Heart left ventricle (tissue), 13 donors: ENCODE data around the gene FIG4.

ENCODE experiments used
- POLR2A ChIP-seq, 2 donors: fragments of 450-650 bp; IDR thresholded peaks; one replicate each; pipeline ENCODE4 v1.6.1; 2017; ENCODE audit warnings: antibody characterized with exemption in 2 of 2, mild to moderate bottlenecking in 2 of 2, moderate library complexity in 2 of 2
- TF ChIP-seq, protein P1 (sequence below), 12 donors: fragments of 200-600 bp; sonication (generic) in 4 of 12; IDR thresholded peaks; one replicate each; pipeline versions ENCODE4 v1.5.0 to v1.8.0; 2018 to 2022; ENCODE audit warnings: antibody characterized with exemption in 12 of 12, mild to moderate bottlenecking in 5 of 12
- donor health status: ischemic (EF 13 %, LVEDD 7.1; RV severe dilation, severe dysfunction).
- donor health status: DM: no; HTN: yes; CAD: no.
- donor health status: DM: no; HTN: no; CAD: no.
- donor health status: ischemic (EF 25% LVEDD 6.9; RV normal size, moderate dysfunction).
- donor health status: ischemic (EF 25% LVEDD 5.7; RV mildly dilated, moderate dysfunction).
- donor health status: ischemic (EF 35%, LVEDD 5.7; RV mildly dilated, moderate dysfunction).
- donor health status: nonischemic (EF 11% LVEDD 7.7; RV severe dilation, severe dysfunction).
- donor health status: DM: yes; HTN: yes; CAD: no.
- donor health status: PGD.
- donor health status: ischemic (EF 29% LVEDD 5.4; RV normal size, mild dysfunction).
- donor health status: nonischemic (EF 23%, LVEDD 6.1; RV moderate dilation, normal function).

DNA sequence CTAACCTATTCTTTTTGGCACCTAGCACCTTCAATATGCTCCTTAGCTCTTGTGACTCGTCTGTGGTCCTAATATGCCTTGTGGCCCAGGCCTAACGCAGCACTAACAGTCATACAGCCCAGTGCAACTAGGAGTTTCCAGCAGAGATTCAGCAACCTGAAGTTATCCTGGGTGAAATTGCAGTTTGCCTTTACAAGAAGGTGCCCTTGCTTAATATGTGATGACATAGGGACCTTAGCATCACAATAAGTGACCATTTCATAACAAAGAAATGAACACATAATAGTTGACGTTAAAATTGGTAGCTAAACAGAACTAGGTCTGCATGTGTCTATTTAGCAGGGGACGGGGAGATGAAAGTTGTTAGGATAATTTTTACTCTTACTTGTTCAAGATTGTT lies 10.1 kb downstream of the FIG4 start:
- no peak for TF ChIP-seq POLR2A (IDR thresholded peaks at IDR 0.05)
- TF ChIP-seq, protein P1, sequence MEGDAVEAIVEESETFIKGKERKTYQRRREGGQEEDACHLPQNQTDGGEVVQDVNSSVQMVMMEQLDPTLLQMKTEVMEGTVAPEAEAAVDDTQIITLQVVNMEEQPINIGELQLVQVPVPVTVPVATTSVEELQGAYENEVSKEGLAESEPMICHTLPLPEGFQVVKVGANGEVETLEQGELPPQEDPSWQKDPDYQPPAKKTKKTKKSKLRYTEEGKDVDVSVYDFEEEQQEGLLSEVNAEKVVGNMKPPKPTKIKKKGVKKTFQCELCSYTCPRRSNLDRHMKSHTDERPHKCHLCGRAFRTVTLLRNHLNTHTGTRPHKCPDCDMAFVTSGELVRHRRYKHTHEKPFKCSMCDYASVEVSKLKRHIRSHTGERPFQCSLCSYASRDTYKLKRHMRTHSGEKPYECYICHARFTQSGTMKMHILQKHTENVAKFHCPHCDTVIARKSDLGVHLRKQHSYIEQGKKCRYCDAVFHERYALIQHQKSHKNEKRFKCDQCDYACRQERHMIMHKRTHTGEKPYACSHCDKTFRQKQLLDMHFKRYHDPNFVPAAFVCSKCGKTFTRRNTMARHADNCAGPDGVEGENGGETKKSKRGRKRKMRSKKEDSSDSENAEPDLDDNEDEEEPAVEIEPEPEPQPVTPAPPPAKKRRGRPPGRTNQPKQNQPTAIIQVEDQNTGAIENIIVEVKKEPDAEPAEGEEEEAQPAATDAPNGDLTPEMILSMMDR (IDR thresholded peaks at IDR 0.05), result no peak
